A673 (cell line): Measurements from ENCODE around the gene YEATS2. TPM values are rescaled to one million over a fixed set of nuclear protein-coding genes. Genes with fewer than 3 reads are reported as not detected.

Experiments
- BruUV-seq: library from RNA; stranded (reverse); fragments of 400-500 nt; replicated peaks from 2 replicates; lab custom pipeline; 2021; lab: Mats Ljungman, UMichigan
- CTCF ChIA-PET: fragments of 300-600 bp; sonication (Branson Sonifier 250); formaldehyde crosslinking; loops from one replicate; lab custom pipeline; 2022; ENCODE audit warnings: antibody characterized with exemption; lab: Charles Lee
- POLR2A ChIA-PET: fragments of 300-600 bp; sonication (Branson Sonifier 250); formaldehyde crosslinking; loops from one replicate; lab custom pipeline; 2022; ENCODE audit warnings: antibody characterized with exemption; ENCODE audit not compliant: low non-redundant PET; lab: Charles Lee
- DNase-seq: peaks from one replicate; pipeline ENCODE4 v3.0.0-alpha.2; 2015; ENCODE audit warnings: low spot score
- H3K27ac ChIP-seq: fragments of 200-600 bp; sonication (generic); 2 replicates; pipeline ENCODE4 v1.5.1; 2016; ENCODE audit warnings: mixed run types, low read depth, mild to moderate bottlenecking, mixed read lengths, antibody characterized with exemption, low read length; ENCODE audit not compliant: poor library complexity, severe bottlenecking
- H3K27me3 ChIP-seq: fragments of 200-600 bp; sonication (generic); replicated peaks from 2 replicates; pipeline ENCODE4 v1.6.1; 2017; ENCODE audit warnings: mixed run types, low read depth, mild to moderate bottlenecking, mixed read lengths, antibody characterized with exemption, low read length; ENCODE audit not compliant: insufficient read depth, poor library complexity
- H3K36me3 ChIP-seq: fragments of 200-600 bp; sonication (generic); 2 replicates; pipeline ENCODE4 v1.6.1; 2016; ENCODE audit warnings: mixed run types, mild to moderate bottlenecking, mixed read lengths, antibody characterized with exemption, low read length; ENCODE audit not compliant: insufficient read depth, poor library complexity, severe bottlenecking
- H3K4me1 ChIP-seq: fragments of 200-600 bp; sonication (generic); 2 replicates; pipeline ENCODE4 v1.6.1; 2017; ENCODE audit warnings: mixed run types, mild to moderate bottlenecking, mixed read lengths, antibody characterized with exemption, low read length; ENCODE audit not compliant: insufficient read depth, poor library complexity, severe bottlenecking
- H3K4me3 ChIP-seq: fragments of 200-600 bp; sonication (generic); 2 replicates; pipeline ENCODE4 v1.5.1; 2016; ENCODE audit warnings: low read depth, mixed run types, mild to moderate bottlenecking, mixed read lengths, low read length; ENCODE audit not compliant: poor library complexity, severe bottlenecking
- H3K9me3 ChIP-seq: fragments of 200-600 bp; sonication (generic); 2 replicates; pipeline ENCODE4 v1.6.1; 2016; ENCODE audit warnings: mixed run types, low read depth, mild to moderate bottlenecking, mixed read lengths, antibody characterized with exemption, low read length; ENCODE audit not compliant: poor library complexity, severe bottlenecking
- CTCF ChIP-seq: fragments of 300-800, 200-600 bp; sonication (generic); conservative IDR thresholded peaks from 2 replicates; pipeline ENCODE4 v1.5.1; 2017; ENCODE audit warnings: low read depth, mild to moderate bottlenecking, antibody characterized with exemption, low read length, moderate library complexity, mixed read lengths
- EZH2 ChIP-seq: fragments of 200-600 bp; sonication (generic); IDR thresholded peaks from 2 replicates; pipeline ENCODE4 v1.6.1; 2017; ENCODE audit warnings: borderline replicate concordance, low read depth, mild to moderate bottlenecking, mixed read lengths, antibody characterized with exemption, low read length; ENCODE audit not compliant: poor library complexity, severe bottlenecking
- intact Hi-C: fragments of 100-400 bp; cut with micrococcal nuclease; formaldehyde crosslinking; loops from one replicate; pipeline ENCODE4 v1.10.0; 2022; ENCODE audit not compliant: unreplicated experiment
- total RNA-seq: library from RNA; stranded (reverse); gene quantifications from 2 replicates; pipeline ENCODE4 v1.2.3, GENCODE V29; 2021

Gene YEATS2
- total RNA-seq, 1 experiment from 2014 or later, result 40.7 TPM

GRCh38 chr3:183844606-183845005 lies 147.0 kb downstream of the YEATS2 start:
- Histone ChIP-seq H3K4me3 (no peak overlapping the region), H3K27ac (no peak overlapping the region), H3K27me3 (no peaks in the 10 kb centered on the region), H3K9me3 (no peaks in the 10 kb centered on the region), H3K4me1 (no peaks in the 10 kb centered on the region), H3K36me3 (peaks cover 60% of the 10 kb centered on the region)
- TF ChIP-seq EZH2, result no peak
- no peak for TF ChIP-seq CTCF
- intact Hi-C loops, result no loop called here
- no peak for DNase-seq
- CTCF ChIA-PET, result interaction anchor here (0.6 kb wide), 2 partner anchors 19 to 591 kb away, joined by 3 to 4 read pairs; partner anchors contain the start of gene B3GNT5
- BruUV-seq, result no TSS peak
- POLR2A ChIA-PET, result no interaction called here

GRCh38 chr3:183845090-183845489 lies 147.5 kb downstream of the YEATS2 start:
- Histone ChIP-seq H3K27ac (no peak overlapping the region), H3K36me3 (peaks cover 55% of the 10 kb centered on the region), H3K9me3 (no peaks in the 10 kb centered on the region), H3K27me3 (no peaks in the 10 kb centered on the region), H3K4me1 (no peaks in the 10 kb centered on the region), H3K4me3 (no peak overlapping the region)
- ChIA-PET POLR2A (no interaction called here), CTCF (interaction anchor here (0.6 kb wide), 2 partner anchors 19 to 592 kb away, joined by 3 to 4 read pairs; partner anchors contain the start of gene B3GNT5)
- intact Hi-C loops, result no loop called here
- BruUV-seq, result no TSS peak
- TF ChIP-seq CTCF (no peak), EZH2 (no peak)
- no peak for DNase-seq

GRCh38 chr3:183845608-183846288 lies 148.2 kb downstream of the YEATS2 start:
- no TSS peak for BruUV-seq
- Histone ChIP-seq H3K36me3 (peaks cover 50% of the 10 kb centered on the region), H3K4me3 (no peak overlapping the region), H3K9me3 (no peaks in the 10 kb centered on the region), H3K27ac (no peak overlapping the region), H3K4me1 (no peaks in the 10 kb centered on the region), H3K27me3 (no peaks in the 10 kb centered on the region)
- no peak for DNase-seq
- CTCF ChIA-PET, result no interaction called here
- TF ChIP-seq CTCF (no peak), EZH2 (no peak)
- intact Hi-C loops, result no loop called here
- POLR2A ChIA-PET, result no interaction called here
